Hepatocyte (in vitro differentiated cells): ENCODE results near the gene PTCH2.

Experiments
- EZH2 ChIP-seq: fragments of 200-600 bp; sonication (generic); IDR thresholded peaks from 2 replicates; pipeline ENCODE4 v1.6.1; 2016; ENCODE audit warnings: antibody characterized with exemption, mild to moderate bottlenecking, borderline replicate concordance
- TF ChIP-seq, protein P1 (sequence below): fragments of 200-600 bp; sonication (generic); IDR thresholded peaks from 2 replicates; pipeline ENCODE4 v1.5.1; 2016; ENCODE audit warnings: antibody characterized with exemption, mild to moderate bottlenecking; ENCODE audit not compliant: poor library complexity

DNA sequence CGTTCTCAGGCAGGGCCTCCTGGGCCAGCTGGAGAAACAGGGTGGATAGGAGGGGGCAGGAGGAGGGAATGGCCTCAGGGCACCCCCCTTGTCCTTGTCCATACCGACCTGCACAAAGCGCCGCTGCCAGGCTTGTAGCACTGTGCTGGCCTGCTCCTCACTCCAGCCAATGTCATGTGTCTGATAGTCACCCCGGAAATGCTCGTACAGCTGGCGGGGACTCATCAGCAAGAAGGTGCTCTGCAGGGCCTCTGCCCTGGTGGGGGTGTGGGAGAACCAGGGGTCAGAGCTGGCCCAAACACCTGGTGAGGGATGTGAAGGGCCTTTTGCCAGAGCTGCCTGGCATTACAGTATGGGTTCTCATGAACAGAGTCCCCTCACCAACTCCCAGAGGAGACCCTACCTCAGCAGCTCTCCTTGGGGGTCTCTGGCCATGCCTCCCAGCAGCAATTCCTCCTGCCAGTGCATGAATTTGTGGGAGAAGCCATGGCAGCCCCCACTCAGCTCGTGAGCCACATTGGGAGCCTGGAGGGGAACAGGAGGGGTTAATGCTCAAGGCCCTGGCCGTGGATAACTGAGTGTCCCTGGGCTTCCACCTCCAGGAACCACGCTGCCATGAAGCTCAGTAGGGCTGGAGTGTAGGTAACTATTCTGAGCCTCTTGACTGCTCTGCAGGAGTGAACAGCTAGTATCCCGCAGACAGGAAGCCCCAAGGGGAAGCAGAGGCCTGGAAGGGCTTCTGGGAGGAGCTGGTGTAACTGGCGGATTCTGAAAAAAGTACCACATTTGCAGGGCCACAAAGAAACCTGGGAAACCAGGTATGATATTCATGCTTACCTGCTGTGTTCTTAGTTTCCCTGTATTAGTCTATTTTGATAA is 13.3 kb downstream of the PTCH2 start:
- TF ChIP-seq, protein P1, sequence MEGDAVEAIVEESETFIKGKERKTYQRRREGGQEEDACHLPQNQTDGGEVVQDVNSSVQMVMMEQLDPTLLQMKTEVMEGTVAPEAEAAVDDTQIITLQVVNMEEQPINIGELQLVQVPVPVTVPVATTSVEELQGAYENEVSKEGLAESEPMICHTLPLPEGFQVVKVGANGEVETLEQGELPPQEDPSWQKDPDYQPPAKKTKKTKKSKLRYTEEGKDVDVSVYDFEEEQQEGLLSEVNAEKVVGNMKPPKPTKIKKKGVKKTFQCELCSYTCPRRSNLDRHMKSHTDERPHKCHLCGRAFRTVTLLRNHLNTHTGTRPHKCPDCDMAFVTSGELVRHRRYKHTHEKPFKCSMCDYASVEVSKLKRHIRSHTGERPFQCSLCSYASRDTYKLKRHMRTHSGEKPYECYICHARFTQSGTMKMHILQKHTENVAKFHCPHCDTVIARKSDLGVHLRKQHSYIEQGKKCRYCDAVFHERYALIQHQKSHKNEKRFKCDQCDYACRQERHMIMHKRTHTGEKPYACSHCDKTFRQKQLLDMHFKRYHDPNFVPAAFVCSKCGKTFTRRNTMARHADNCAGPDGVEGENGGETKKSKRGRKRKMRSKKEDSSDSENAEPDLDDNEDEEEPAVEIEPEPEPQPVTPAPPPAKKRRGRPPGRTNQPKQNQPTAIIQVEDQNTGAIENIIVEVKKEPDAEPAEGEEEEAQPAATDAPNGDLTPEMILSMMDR: no peak
- no peak for TF ChIP-seq EZH2
